Measurements from ENCODE around the gene RAD51B.
A peak's percentile ranks its signal among the peaks of the same experiment; 100 is the strongest.

Gene RAD51B

DNA sequence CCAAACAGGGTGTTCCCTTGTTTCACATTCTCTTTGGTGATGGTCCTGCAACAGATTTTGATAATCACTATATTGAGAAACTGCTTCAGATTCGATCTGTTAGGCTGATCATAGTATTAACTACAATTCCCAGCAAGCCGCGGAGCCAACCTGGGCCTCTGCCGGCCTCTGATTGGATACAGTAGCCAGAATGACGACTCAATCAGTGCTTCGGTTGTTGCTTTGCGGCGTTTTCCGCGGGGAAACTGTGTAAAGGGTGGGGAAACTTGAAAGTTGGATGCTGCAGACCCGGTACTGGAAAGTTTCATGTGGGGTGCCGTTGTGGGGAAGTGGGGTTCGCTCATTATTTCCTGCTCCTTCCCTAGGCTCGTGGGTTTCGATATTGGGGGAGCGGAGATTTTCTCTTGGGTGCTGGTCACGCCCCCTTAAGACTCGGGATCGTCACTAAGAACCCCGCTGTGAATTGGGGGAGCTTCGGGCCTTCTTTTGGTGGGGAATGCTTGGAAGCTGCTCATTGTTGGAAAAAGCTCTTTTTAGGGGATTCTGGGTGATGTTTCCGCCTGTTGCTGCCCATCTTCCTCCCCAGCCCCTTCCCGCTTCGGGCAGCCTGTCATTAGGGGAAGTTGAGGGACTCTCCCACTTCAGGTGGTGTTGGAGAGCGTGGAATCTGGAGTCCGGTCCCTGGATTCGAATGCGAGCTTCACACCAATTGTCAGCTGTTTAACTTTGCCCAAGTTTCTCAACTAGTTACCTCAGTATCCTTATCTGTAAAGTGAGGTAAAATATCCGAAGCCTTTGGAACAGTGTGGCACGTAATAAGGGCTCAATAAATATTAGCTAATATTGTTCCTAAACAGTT lies at the start of gene RAD51B:
Gene RAD51B (plus strand): TSS at position 217 of the 859 bp plus-strand sequence.
- POLR2A ChIA-PET (ENCODE audit: low non-redundant PET) = no interaction called here
- CTCF ChIA-PET = interaction anchor here (0.8 kb wide), 1 partner anchor 88 kb away, joined by 3 read pairs; no protein-coding TSS in a partner anchor

DNA sequence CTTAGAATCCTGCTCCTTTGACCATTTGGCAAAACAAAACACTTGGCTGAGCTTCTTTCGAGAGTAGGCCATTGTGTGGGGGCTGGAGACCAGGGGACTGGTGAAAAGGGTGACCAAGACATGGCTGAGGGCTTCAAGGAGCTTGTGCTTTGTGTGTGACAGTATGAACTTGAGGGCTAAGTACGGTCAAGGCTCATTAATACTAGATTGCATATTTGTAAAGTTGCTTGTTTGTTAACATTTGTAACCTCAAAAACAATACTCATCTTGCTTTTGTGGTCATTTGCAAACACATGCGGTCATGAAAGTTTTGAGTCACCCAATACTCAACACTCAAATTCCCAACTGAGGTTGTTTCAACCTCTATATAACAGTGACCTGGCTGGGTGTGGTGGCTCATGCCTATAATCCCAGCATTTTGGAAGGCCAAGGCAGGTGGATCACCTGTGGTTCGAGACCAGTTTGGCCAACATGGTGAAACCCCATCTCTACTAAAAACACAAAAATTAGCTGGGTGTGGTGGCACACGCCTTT lies 45.7 kb upstream of the RAD51B start:
- ChIA-PET CTCF (interaction anchor here (0.7 kb wide), 1 partner anchor 202 kb away, joined by 6 read pairs; no protein-coding TSS in a partner anchor), POLR2A (ENCODE audit: low non-redundant PET) (no interaction called here)
- no peak overlapping the region for H3K27ac ChIP-seq
- TF ChIP-seq, protein P1, sequence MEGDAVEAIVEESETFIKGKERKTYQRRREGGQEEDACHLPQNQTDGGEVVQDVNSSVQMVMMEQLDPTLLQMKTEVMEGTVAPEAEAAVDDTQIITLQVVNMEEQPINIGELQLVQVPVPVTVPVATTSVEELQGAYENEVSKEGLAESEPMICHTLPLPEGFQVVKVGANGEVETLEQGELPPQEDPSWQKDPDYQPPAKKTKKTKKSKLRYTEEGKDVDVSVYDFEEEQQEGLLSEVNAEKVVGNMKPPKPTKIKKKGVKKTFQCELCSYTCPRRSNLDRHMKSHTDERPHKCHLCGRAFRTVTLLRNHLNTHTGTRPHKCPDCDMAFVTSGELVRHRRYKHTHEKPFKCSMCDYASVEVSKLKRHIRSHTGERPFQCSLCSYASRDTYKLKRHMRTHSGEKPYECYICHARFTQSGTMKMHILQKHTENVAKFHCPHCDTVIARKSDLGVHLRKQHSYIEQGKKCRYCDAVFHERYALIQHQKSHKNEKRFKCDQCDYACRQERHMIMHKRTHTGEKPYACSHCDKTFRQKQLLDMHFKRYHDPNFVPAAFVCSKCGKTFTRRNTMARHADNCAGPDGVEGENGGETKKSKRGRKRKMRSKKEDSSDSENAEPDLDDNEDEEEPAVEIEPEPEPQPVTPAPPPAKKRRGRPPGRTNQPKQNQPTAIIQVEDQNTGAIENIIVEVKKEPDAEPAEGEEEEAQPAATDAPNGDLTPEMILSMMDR (conservative IDR thresholded peaks at IDR 0.05; ENCODE audit: low read depth) = no peak
- DNase-seq (ENCODE audit: low spot score) = no peak

More for the DNA sequence above, at the start of gene RAD51B:
- TF ChIP-seq, protein P1 (conservative IDR thresholded peaks at IDR 0.05; ENCODE audit: low read depth) = no peak
- H3K27ac ChIP-seq = peak within 1 kb of the TSS; percentile 69
- DNase-seq (ENCODE audit: low spot score) = peak; percentile 98

DNA sequence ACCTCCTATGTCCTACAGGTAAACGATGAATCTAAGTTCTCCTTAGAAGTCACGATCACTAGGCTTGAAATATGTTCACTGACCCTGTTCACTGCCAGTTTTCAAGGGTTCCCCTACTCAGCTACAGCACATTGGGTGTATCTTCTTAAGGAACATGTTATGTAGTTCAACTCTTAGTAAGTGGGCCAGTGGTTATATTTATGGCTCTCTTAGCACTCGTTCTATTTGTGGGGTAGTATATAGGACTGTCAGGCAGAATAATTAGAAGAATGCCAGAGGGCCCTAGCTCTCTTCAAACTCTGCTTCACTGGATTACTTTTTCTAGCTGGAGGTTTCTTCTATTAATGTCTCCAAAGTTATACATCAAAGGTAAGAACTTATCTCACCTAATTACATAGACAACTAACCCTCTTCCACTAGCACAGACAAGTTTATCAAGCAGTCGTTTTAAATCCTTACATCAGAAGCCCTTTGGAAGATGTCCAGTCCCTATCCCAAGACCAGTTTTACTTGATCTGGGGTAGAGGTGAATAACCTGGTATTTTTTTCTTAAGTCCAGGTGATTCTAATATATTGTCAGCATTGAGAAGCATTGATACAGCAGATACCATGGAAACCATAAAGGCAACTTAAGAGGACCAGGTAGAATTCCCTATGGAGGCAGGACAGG lies 42.8 kb upstream of the RAD51B start:
- CTCF ChIA-PET = no interaction called here
- DNase-seq (ENCODE audit: low spot score) = no peak
- TF ChIP-seq, protein P1 (conservative IDR thresholded peaks at IDR 0.05; ENCODE audit: low read depth) = no peak
- no peak overlapping the region for H3K27ac ChIP-seq
- POLR2A ChIA-PET (ENCODE audit: low non-redundant PET) = no interaction called here

DNA sequence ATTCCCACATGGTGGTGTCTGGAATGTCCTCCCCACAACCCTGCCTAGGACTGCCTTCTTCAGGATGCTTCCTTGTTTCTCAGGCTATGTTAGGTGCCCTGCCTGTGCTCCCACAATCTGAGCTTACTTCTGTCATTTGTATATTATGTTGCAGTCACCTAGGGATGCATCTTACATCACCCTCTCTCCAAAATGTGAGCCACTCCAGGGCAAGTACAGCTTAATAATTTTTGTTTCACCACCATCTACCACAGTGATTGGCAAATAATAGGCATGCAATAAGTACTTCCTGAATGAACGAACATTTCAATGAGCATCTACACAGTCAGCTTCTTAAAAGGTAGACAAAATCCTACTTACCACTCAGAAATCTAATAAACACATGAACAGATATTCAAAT lies 40.8 kb upstream of the RAD51B start:
- no peak for DNase-seq (ENCODE audit: low spot score)
- ChIA-PET POLR2A (ENCODE audit: low non-redundant PET) (no interaction called here), CTCF (no interaction called here)
- H3K27ac ChIP-seq = no peak overlapping the region
- TF ChIP-seq, protein P1 (conservative IDR thresholded peaks at IDR 0.05; ENCODE audit: low read depth) = no peak

DNA sequence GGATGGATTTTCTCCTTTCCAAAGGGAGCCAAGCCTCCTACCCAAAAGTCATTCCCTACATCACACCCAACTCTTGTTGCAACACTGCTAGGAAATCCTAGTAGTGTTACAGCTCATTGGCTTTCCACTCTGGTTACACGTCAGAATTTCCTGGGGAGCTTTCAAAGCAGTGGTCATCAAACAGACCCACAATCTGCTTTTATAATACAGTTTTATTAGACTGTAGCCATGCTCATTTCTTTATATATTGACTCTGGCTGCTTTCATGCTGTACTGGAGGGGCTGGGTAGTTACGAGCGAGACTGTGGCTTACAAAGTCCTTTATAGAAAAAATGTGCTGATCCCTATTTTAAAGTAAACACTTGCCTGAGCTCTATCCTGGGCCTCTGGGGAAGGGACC lies 37.5 kb upstream of the RAD51B start:
- H3K27ac ChIP-seq = no peak overlapping the region
- no peak for DNase-seq (ENCODE audit: low spot score)
- ChIA-PET POLR2A (ENCODE audit: low non-redundant PET) (interaction anchor here (0.6 kb wide), 1 partner anchor 16 kb away, joined by 3 read pairs; no protein-coding TSS in a partner anchor), CTCF (interaction anchor here (0.5 kb wide), 1 partner anchor 12 kb away, joined by 4 read pairs; no protein-coding TSS in a partner anchor)
- TF ChIP-seq, protein P1 (conservative IDR thresholded peaks at IDR 0.05; ENCODE audit: low read depth) = no peak

DNA sequence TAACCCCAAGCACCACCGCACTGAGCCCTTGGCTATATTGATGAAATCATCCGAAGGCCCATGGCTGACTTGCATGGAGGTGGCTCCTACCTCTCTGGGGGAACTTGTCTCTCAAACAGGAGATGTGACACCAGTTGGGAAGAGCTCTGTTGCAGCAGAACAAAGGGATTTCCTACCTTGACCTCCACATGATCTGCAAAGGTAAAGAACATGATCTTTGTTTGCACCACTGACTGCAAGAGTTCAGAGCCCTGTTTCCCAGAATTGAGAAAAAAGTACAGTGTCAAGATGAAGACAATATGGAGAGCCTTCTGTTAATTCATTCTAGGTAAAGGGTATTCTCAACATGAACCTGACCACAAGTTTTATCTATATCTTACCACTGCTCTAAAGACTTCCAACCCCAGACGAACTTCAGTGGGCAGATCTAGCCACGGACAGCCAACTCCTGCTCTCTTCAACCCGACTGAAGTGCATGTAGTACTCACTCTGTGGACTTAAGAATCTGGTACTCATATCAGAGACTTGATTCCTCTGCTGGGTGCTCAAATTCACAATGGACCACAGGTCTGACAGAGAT lies 35.2 kb upstream of the RAD51B start:
- H3K27ac ChIP-seq = no peak overlapping the region
- POLR2A ChIA-PET (ENCODE audit: low non-redundant PET) = no interaction called here
- no peak for DNase-seq (ENCODE audit: low spot score)
- TF ChIP-seq, protein P1 (conservative IDR thresholded peaks at IDR 0.05; ENCODE audit: low read depth) = no peak
- CTCF ChIA-PET = no interaction called here

Measured in RWPE1 (cell line).